ENCODE results near the gene FFAR3.
"Not testable (repeated sequence)": the region's sequence is repeated elsewhere in the genome, so short reads cannot be mapped to it uniquely, and the experiment has no call there.

Gene FFAR3

DNA sequence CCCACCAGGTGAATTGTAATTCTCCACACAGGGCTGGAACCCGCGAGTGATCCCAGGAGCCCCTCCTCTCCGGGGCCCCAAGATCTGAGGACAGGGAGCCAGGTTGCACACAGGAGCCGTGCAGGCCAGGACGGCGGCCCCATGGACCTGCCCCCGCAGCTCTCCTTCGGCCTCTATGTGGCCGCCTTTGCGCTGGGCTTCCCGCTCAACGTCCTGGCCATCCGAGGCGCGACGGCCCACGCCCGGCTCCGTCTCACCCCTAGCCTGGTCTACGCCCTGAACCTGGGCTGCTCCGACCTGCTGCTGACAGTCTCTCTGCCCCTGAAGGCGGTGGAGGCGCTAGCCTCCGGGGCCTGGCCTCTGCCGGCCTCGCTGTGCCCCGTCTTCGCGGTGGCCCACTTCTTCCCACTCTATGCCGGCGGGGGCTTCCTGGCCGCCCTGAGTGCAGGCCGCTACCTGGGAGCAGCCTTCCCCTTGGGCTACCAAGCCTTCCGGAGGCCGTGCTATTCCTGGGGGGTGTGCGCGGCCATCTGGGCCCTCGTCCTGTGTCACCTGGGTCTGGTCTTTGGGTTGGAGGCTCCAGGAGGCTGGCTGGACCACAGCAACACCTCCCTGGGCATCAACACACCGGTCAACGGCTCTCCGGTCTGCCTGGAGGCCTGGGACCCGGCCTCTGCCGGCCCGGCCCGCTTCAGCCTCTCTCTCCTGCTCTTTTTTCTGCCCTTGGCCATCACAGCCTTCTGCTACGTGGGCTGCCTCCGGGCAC lies 6.7 kb upstream of the FFAR3 start:
- no peak for DNase-seq

- no peak for DNase-seq
These were observed 6.1 kb upstream of the FFAR3 start for GRCh38 chr19:35352177-35352447.

DNA sequence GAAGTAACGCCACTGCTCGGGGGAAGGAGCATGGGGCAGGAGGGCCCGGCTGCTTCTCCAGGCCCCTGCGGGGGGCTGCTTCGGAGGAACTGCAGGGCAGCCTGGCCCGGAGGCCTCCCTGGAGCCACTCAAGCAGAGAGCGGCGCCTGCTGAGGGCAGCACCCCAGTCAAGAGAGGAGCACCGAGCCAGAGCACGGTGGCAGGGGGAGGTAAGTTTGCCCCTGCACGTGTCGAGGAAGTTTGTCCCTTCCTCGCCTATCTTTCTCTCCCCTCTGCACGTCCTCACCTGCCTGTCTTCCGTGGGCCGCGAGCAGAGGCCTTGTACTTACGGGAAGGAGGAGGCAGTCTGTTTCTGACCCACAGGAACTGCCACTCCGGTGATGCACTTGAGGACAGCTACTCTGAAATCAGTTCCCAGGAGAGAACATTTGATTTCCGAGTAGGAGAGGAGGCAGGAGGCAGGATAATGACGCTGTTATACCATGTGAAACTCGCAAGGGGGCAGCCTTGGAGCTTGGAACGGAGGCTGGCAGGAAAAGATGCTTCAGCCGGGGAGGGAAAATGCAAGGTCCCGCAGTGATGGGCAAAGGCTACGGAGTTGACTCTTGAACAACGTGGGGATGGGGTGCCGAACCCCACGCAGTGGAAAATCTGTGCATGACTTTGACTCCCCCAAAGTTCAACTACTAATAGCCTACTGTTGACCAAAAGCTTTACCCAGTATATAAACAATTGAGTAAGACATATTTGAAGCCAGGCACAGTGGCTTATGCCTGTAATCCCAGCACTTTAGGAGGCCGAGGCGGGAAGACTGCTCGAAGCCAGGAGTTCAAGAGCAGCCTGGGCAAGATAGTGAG lies 5.6 kb upstream of the FFAR3 start:
- peak; percentile 64 for DNase-seq

DNA sequence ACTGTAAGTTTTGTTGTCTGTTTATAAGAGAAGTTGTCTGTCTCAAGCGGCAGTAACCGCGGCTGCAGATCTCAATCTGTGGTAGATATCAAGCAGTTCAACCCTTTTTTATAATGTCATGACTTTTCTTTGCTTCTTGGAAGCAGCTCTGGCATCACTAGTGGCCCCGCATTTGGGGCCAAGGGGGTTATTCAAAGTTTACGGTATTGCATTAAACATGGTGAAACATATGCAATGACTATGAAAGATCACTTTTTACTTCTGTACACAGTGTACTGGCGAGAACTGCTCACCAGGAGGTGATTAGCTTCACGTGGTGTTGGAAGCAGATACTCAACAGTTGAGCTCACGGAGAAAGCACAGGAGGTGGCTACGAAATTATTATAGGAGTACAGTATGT lies 4.6 kb upstream of the FFAR3 start:
- no peak for DNase-seq

GRCh38 chr19:35354898-35355297 lies 3.4 kb upstream of the FFAR3 start:
- DNase-seq = no peak

GRCh38 chr19:35355791-35356460 lies 2.3 kb upstream of the FFAR3 start:
- DNase-seq = no peak

- DNase-seq = not testable (repeated sequence)
These were observed 574 bp downstream of the FFAR3 start for GRCh38 chr19:35358834-35359233.

GRCh38 chr19:35359395-35359794 lies 1.1 kb downstream of the FFAR3 start:
- DNase-seq = not testable (repeated sequence)

DNA sequence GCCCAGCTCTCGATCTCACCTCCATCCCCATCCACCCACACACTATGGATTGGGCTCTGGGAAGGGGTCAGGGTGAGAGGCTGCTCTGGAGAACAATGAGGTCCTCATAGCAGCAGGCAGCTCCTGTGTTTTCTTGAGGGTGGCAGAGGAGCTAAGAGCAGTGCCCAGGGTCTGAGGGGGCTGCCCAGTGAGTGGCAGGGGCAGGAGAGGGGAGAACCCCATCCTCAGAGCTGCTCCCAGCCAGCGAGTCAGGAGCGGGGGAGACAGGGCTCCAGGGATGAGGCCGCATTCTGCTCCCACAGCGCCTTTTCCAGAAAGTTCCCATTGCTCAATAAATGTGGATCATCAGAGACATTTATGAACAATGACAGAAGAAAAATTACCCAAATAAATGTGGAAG lies 1.8 kb downstream of the FFAR3 start:
- DNase-seq = not testable (repeated sequence)

DNA sequence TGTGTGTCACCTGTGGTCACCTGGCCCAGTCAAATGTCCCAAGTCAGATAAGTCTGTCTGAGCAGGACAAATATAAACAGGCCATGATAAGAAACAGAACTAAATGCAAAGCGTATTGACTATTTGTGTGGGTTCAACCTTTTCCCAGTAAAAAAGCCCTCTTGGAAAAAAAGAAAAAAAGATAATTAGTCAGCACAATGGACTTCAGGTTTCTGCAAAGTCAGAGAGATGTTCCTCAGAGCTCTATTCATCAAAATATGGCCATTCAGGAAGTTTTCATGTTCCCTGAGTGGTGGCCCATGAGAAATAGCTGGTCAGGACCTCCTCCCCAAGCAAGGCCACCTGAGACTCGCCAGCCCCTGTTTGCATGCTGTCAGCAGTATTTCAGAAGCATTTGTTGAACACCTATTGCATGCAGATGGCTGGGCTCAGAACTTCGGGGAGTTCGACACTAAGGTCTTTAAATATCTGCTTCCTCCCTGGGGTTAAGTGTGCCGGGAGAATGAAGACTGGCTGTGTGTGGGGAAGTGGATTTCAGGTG lies 2.7 kb downstream of the FFAR3 start:
- DNase-seq = no peak

- no peak for DNase-seq
These were observed 4.2 kb downstream of the FFAR3 start for GRCh38 chr19:35362261-35363000.

GRCh38 chr19:35363001-35363590 lies 4.8 kb downstream of the FFAR3 start:
- DNase-seq = no peak

DNA sequence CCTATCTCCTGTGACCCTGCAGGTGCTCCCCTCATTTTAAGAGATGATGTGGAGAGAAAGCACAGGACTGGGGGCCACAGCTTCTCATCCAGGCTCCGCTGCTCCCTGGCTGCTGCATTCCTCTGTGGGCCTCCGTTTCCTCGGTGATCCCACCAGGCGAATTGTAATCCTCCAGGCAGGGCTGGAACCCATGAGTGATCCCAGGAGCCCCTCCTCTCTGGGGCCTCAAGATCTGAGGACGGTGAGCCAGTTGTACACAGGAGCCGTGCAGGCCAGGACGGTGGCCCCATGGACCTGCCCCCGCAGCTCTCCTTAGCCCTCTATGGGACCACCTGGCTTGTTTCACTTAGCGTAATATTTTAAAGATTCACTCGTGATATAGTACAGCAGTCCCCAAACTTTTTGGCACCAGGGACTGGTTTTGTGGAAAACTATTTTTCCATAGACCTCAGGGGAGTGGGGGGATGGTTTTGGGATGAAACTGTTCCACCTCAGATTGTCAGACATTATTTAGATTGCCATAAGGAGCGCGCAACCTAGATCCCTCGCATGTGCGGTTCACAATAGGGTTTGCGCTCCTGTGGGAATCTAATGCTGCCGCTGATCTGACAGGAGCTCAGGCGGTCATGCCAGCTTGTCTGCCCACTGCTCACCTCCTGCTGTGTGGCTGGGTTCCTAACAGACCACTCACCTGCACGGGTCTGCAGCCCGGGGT lies 5.6 kb downstream of the FFAR3 start:
- no peak for DNase-seq

GRCh38 chr19:35365303-35365702 lies 7.0 kb downstream of the FFAR3 start:
- DNase-seq = no peak

DNA sequence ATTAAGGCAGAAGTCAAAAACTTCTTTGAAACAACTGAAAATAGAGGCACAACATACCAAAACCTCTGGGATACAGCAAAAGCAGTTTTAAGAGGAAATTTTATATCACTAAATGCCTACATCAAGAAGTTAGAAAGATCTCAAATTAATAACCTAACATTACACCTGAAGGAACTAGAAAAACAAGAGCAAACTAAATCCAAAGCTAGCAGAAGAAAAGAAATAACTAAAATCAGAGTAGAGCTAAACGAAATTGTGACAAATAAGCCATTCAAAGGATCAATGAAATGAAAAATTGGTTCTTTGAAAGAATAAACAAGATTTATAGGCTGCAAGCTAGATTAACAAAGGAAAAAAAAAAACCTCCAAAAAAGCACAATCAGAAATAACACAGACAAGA lies 10.1 kb downstream of the FFAR3 start:
- DNase-seq = no peak

- DNase-seq = no peak
These were observed 11.3 kb downstream of the FFAR3 start for GRCh38 chr19:35369522-35369921.

- no peak for DNase-seq
These were observed 12.5 kb downstream of the FFAR3 start, which contains the start of gene GPR42 for GRCh38 chr19:35370722-35371121. TSS of gene GPR42 (plus strand) at chr19:35371068. CDS start at chr19:35371360, 292 bp downstream.

DNA sequence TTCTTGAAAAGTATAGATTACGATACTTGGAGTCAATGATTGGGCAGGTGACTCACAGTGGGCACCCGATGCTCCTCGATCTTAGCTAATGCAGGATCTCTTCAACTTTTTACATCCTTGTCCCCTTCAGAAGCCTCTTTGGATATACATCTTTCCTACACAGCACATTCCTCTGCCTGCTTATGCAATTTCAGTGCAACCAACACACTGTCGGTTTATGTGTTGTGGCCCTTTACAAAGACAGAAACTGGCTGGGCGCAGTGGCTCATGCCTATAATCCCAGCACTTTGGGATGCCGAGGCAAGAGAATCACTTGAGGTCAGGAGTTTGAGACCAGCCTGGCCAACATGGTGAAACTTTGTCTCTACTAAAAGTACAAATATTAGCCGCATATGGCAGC lies 15.2 kb downstream of the FFAR3 start:
- DNase-seq = no peak

- DNase-seq = not testable (repeated sequence)
These were observed 15.8 kb downstream of the FFAR3 start for GRCh38 chr19:35374031-35374430.

GRCh38 chr19:35375505-35376307 lies 17.4 kb downstream of the FFAR3 start:
- DNase-seq = no peak

DNA sequence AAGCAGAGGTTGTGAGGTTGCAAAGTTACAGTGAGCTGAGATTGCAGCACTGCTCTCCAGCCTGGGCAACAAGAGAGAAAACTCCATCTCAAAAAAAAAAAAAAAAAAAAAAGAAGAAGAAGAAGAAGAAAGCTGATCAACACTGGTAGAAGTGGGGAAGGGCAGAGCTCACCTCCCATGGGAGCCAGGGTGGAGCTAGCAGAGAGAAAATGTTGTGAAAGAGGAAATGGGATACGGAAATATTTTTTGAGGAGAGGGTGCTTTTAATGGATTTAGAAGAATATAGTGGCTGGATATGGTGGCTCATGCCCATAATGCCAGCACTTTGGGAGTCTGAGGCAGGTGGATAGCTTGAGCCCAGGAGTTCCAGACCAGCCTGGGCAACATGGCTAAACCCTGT lies 19.4 kb downstream of the FFAR3 start:
- DNase-seq = no peak
